Right lung (tissue), 5 donors: ENCODE measurements around the gene EGR1. TPM values are rescaled to one million over a fixed set of nuclear protein-coding genes. Genes with fewer than 3 reads are reported as not detected.
"Not testable (repeated sequence)": the region's sequence is repeated elsewhere in the genome, so short reads cannot be mapped to it uniquely, and the experiment has no call there.

Experiments used
- DNase-seq, 2 donors: peaks; one replicate each; pipeline ENCODE4 v3.0.0-alpha.2; 2013
- polyA plus RNA-seq, 5 donors: library from polyadenylated mRNA; unstranded; fragments of 120-200 nt; gene quantifications; one replicate each; pipeline versions ENCODE4 v1.2.1 to v1.2.3, GENCODE V29; 2013; ENCODE audit warnings: inconsistent platforms in 1 of 5, low replicate concordance in 1 of 5; ENCODE audit not compliant: insufficient read length in 5 of 5, insufficient read depth in 1 of 5

EGR1 gene
- polyA plus RNA-seq, 5 donors, result 44.6 to 383 (median 307) TPM

- DNase-seq, result no peak
These were observed 3.1 kb downstream of the EGR1 start for GRCh38 chr5:138468133-138468965.

- no peak for DNase-seq
These were observed 3.8 kb downstream of the EGR1 start for GRCh38 chr5:138468966-138469539.

- peak; percentile 68 to 71 for DNase-seq
These were observed 4.5 kb downstream of the EGR1 start for GRCh38 chr5:138469540-138470321.

- DNase-seq, result no peak
These were observed 5.2 kb downstream of the EGR1 start for GRCh38 chr5:138470322-138471051.

GRCh38 chr5:138471052-138471361 is 5.7 kb downstream of the EGR1 start:
- DNase-seq, result no peak

GRCh38 chr5:138472353-138472752 is 7.1 kb downstream of the EGR1 start:
- DNase-seq, result no peak

- not testable (repeated sequence) for DNase-seq
These were observed 7.9 kb downstream of the EGR1 start for GRCh38 chr5:138473151-138473550.

- no peak for DNase-seq
These were observed 11.6 kb downstream of the EGR1 start for GRCh38 chr5:138476918-138477317.

- no peak for DNase-seq
These were observed 17.4 kb downstream of the EGR1 start for GRCh38 chr5:138482638-138483037.

- DNase-seq, result no peak
These were observed 23.2 kb downstream of the EGR1 start for GRCh38 chr5:138488481-138488945.

- DNase-seq, result no peak
These were observed 24.4 kb downstream of the EGR1 start for GRCh38 chr5:138489683-138490061.

GRCh38 chr5:138490648-138491283 is 25.5 kb downstream of the EGR1 start:
- DNase-seq, result no peak

GRCh38 chr5:138491284-138491648 is 26.0 kb downstream of the EGR1 start:
- no peak for DNase-seq

GRCh38 chr5:138491669-138492559 is 26.6 kb downstream of the EGR1 start:
- peak; percentile 92 to 93 for DNase-seq

- DNase-seq, result no peak
These were observed 27.3 kb downstream of the EGR1 start for GRCh38 chr5:138492560-138493045.

GRCh38 chr5:138495351-138495750 is 30.1 kb downstream of the EGR1 start:
- no peak for DNase-seq

GRCh38 chr5:138498376-138498775 is 33.1 kb downstream of the EGR1 start:
- no peak for DNase-seq

GRCh38 chr5:138502121-138502520 is 36.8 kb downstream of the EGR1 start:
- DNase-seq, result no peak

GRCh38 chr5:138502521-138502920 is 37.2 kb downstream of the EGR1 start:
- DNase-seq, result no peak
